AG04449 (cell line): ENCODE results near the gene C4orf51.

Experiments used
- CTCF ChIA-PET: fragments of 350-600 bp; formaldehyde crosslinking; extraction: SDS; loops from one replicate; lab custom pipeline; 2021; ENCODE audit warnings: antibody characterized with exemption; lab: Yijun Ruan, JAX
- POLR2A ChIA-PET: fragments of 400-600, 350-600 bp; formaldehyde crosslinking; extraction: SDS; loops from one replicate; lab custom pipeline; 2020; ENCODE audit warnings: antibody characterized with exemption, inconsistent platforms; lab: Yijun Ruan, JAX
- DNase-seq: peaks from one replicate; pipeline ENCODE4 v3.0.0-alpha.2; 2010; ENCODE audit warnings: low read depth, low spot score
- H3K4me3 ChIP-seq: 2 replicates; pipeline ENCODE4 v1.5.1; 2011; ENCODE audit warnings: low read depth, mild to moderate bottlenecking, control low read depth, low read length
- TF ChIP-seq, protein P1 (sequence below): IDR thresholded peaks from one replicate; pipeline ENCODE4 v1.5.1; 2011; ENCODE audit warnings: mild to moderate bottlenecking, moderate library complexity, low read length, control low read depth, inconsistent platforms; ENCODE audit not compliant: insufficient read depth; ENCODE audit errors: missing control alignments

The C4orf51 gene

GRCh38 chr4:145743641-145744040 lies 63.7 kb downstream of the C4orf51 start:
- no peak overlapping the region for H3K4me3 ChIP-seq
- no peak for DNase-seq
- TF ChIP-seq, protein P1, sequence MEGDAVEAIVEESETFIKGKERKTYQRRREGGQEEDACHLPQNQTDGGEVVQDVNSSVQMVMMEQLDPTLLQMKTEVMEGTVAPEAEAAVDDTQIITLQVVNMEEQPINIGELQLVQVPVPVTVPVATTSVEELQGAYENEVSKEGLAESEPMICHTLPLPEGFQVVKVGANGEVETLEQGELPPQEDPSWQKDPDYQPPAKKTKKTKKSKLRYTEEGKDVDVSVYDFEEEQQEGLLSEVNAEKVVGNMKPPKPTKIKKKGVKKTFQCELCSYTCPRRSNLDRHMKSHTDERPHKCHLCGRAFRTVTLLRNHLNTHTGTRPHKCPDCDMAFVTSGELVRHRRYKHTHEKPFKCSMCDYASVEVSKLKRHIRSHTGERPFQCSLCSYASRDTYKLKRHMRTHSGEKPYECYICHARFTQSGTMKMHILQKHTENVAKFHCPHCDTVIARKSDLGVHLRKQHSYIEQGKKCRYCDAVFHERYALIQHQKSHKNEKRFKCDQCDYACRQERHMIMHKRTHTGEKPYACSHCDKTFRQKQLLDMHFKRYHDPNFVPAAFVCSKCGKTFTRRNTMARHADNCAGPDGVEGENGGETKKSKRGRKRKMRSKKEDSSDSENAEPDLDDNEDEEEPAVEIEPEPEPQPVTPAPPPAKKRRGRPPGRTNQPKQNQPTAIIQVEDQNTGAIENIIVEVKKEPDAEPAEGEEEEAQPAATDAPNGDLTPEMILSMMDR: no peak
- POLR2A ChIA-PET: no interaction called here
- CTCF ChIA-PET: interaction anchor here (0.7 to 0.9 kb wide), 2 partner anchors 30 to 39 kb away, joined by 3 read pairs; no protein-coding TSS in a partner anchor

DNA sequence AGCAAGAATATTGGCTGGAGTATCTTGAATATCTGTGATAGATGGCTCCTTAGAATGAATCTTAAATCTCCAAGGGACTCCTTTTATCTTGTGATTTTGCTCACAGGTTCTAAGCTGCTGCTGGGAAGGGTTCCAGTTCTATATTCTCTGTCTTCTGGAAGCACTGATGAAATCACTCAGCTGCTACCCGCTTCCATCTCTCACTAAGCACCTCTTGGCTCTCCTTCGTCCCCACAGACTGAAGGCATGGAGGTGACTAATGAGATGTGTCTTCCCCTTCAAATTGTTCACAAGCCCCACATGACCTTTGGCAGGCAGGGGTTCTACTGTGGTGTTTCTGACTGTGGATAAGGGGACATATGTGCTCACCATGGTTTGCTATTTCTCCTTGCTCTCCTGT lies 75.9 kb downstream of the C4orf51 start:
- no peak for DNase-seq
- CTCF ChIA-PET: no interaction called here
- no peak overlapping the region for H3K4me3 ChIP-seq
- POLR2A ChIA-PET: no interaction called here
- TF ChIP-seq, protein P1: no peak

DNA sequence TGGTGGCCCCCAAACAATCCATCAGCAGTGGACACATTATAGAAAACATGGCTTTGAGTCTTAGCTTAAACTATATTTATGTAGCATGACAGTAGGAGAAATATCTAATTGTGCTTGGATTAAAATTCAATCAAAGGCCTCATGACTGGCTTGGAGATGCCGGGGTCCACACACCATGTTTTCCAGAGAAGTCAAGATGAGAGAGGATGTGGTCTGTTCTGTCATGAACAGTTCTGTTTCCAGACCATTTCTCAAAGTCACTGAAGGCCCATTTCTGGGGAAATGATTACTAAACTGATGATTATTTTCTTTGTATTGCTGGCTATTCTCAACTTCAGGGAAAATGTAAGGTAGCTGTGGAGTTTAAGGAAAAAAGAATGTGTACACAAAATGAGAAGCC lies 76.3 kb downstream of the C4orf51 start:
- H3K4me3 ChIP-seq: no peak overlapping the region
- DNase-seq: no peak
- TF ChIP-seq, protein P1: no peak
- ChIA-PET CTCF (no interaction called here), POLR2A (no interaction called here)

- ChIA-PET CTCF (no interaction called here), POLR2A (no interaction called here)
- no peak for DNase-seq
Observed at GRCh38 chr4:145757188-145757587, 77.2 kb downstream of the C4orf51 start.

GRCh38 chr4:145760176-145760575 lies 80.2 kb downstream of the C4orf51 start:
- no peak overlapping the region for H3K4me3 ChIP-seq
- ChIA-PET CTCF (no interaction called here), POLR2A (no interaction called here)
- no peak for DNase-seq
- TF ChIP-seq, protein P1: no peak

More at GRCh38 chr4:145757188-145757587, 77.2 kb downstream of the C4orf51 start:
- TF ChIP-seq, protein P1: no peak
- no peak overlapping the region for H3K4me3 ChIP-seq

GRCh38 chr4:145760961-145761929 lies 81.3 kb downstream of the C4orf51 start:
- no peak for DNase-seq
- ChIA-PET POLR2A (no interaction called here), CTCF (interaction anchor here (0.9 kb wide), 1 partner anchor 10 kb away, joined by 3 read pairs; no protein-coding TSS in a partner anchor)
- H3K4me3 ChIP-seq: no peak overlapping the region
- TF ChIP-seq, protein P1: no peak
